GM19397 (cell line): ENCODE results near the gene ETV6.

Experiments used
- ATAC-seq: cut with Tn5 transposase; IDR thresholded peaks from one replicate; pipeline ENCODE4 v1.9.1; 2021; ENCODE audit warnings: mild to moderate bottlenecking, moderate library complexity; ENCODE audit not compliant: unreplicated experiment

ETV6 gene

DNA sequence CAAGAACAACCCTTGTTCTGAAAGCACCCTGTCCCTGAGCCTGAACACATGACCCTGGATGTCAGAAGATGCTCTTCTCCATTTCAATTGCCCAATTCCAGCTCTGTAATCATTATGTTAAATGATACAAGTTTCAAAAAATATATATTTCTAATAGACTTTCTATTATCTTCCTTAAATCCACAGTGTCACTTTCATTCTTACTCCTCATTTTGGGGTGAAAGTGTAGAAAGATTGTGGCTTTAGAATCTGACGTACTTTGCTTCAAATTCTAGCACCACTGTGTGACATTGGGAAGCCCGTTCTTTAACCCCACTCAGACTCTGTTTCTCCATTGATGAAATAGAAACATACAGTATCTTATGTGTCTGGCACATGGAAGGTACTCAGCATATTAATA, 83.2 kb downstream of the ETV6 start:
- ATAC-seq: no peak

DNA sequence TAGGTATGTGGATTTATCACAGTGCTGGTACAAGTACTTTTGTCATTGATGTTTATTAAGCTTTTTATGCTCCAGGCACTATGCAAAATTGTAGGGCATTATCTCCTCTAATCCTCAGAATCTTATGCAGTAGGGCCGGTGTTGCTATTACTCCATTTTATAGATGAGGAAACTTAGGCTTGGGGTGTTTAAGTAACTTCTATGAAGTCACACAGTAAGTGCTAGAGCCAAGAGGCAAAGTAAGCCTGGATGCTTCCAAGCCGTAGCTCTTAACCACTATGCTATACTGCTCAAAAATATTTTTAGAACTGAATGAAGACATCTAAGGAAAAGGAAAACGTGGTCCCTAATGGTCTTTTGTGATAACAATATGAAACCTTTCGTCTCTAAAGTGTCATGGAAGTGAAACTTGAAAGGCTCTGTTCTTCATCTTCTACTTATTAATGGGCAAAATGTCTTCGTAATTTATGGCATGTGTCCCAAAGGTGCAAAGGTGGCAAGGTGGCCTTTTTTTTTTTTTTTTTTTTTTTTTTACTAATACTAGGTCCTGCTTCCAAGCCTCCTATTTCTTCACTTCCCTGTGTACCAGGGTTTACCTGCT, 85.2 kb downstream of the ETV6 start:
- ATAC-seq: no peak

DNA sequence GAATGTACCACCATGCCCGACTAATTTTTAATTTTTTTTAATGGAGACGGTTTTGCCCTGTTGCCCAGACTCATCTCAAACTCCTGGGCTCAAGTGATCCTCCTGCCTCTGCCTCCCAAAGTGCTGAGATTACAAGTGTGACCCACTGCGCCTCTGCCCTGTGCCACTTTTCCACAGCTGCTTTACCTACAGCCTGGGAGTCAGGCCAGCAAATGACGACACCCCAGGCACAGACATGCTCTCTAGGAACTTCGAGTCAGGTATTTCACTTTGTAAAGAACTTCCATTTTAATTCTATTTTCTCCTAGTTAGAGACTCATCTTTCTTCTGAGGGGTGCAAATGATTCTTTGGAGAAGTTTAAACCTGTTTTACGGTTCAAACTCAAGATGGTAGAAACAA, 89.0 kb downstream of the ETV6 start:
- ATAC-seq: no peak

DNA sequence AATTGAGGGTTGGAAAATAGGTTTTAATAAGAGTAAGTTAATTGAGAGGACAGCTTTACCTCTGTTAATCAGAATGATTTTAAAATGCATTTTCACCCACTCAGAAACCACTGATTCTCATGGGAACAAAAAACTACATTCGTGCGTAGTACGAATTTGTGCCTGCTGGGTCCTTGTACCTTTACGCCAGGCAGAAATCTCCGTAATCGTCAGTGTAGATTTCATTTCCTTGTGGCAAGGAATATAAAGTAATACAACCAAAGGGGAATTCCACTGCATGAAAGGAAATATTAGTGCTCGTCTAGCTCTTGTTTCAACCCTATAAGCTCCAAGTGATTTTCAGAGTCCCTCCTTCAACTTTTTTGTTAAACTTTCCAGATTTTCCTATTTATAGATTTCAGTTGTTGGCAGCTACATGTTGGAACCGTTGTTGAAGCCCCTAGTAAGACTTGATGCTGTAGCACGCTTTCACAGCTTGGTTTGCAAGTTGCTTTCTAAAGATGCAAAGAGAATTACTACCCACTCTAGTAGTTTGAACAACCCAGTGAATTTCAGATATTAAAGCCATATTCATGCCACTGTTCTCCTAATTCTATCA, 90.6 kb downstream of the ETV6 start:
- no peak for ATAC-seq

DNA sequence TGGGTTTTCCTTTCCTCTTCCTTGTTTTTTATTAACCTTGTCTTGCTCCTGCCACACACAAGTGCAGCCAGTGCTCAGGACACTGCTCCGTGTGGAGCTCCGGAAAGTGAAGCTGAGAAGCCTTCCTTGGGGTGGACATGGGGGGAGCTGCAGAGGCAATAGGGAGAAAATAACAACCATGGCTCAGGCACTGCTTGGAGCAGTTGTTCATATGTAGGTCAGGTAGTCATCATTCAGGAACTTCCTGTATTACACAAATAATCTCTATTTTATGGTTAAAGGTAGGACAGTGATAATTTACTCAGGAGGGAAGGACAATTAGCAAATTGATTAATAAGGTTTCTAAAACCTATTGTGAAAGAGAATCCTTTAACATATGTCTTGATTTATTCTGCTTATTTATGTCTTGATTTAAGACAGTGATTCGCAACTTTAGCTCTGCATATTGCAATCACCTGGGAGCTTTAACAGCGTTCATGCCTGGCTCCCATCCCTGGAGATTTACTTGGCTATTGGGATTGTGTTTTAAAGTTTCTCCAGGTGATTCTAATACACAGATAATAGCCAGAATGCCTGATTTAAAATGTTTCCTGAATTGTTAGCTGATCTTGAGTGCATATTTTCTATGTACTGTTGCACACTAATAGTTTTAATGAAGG, 92.1 kb downstream of the ETV6 start:
- no peak for ATAC-seq

DNA sequence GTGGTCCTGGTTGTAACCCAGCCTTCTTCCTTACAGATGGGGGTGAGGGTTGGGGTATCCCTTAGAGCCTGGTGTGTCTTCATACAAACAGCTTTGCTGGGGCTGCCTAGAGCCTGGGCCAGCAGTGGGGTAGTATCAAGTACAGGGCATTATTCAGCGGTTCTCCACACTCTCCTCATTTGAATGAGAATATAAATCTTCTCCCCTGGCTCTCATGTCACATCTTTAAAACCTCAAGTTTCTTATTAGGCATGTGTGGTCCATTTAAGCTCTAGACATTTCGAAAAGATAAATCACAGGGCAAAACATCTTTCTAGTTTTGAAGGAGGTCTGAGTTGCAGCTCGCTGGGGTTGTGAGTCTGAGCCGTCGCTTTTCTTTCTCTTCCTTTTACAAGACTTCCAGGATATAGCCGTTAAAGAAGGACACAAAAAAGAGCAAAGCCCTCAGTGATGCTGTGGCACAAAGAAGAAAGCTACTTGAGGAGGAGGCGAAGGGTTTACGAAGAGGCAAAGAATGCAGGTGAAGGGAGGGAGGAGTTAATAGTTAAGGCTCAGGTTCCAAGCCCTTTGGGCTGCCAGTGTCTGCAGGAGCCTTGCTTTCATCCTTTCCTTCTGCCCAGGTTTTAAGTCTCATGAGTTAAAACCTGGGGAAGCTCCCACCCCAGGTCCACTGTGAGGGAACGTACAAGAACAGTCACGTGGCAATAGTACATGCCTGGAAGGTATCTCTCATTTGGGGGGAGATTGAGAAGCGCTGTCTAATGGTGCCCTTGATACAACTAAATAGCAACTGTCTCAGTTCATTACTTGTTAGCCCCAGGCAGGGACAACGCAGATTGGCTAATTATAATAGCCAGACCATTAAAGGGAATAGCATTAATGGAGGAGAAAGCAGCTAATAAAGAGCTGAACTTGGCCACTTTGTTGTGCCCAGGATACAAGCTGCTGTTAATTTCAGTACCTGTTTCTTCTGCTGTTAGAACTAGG, 94.2 kb downstream of the ETV6 start:
- no peak for ATAC-seq

DNA sequence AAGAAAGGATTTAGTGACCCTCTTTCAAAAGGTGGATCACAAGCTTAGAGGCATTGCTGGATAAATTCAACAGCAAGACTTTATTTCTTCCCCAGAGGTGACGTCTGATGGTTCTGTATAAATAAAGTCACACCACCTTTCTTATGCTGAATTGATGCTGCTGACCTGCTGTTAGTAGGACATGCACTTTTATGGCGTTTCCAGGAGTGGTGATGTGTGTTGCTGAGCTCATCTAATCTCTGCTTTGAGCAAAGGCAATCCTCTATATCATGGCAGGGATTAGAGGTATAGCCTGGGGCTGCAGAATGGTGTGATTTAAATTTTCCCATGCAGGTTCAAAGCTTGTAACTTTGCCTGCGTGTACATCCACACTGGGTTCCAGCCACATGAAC, 94.9 kb downstream of the ETV6 start:
- ATAC-seq: no peak

DNA sequence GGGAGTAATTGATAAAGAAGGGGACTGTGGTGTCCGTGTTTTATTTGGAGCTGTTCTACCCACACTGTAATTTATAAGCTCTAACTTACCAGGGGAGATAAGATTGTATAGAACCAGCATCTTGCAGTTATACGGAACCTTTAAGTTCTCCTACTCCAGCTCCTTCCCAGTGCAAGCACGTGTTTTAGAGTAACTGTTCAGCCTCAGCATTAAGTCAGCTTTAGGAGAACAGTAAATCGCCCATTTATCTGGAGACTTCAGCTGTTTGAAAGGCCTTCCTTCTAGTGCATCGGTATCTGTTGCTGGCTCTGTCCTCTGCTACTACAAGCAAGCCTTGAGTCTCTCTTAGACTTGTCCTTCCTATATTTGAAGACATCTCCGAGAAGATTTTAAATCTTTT, 95.6 kb downstream of the ETV6 start:
- no peak for ATAC-seq

DNA sequence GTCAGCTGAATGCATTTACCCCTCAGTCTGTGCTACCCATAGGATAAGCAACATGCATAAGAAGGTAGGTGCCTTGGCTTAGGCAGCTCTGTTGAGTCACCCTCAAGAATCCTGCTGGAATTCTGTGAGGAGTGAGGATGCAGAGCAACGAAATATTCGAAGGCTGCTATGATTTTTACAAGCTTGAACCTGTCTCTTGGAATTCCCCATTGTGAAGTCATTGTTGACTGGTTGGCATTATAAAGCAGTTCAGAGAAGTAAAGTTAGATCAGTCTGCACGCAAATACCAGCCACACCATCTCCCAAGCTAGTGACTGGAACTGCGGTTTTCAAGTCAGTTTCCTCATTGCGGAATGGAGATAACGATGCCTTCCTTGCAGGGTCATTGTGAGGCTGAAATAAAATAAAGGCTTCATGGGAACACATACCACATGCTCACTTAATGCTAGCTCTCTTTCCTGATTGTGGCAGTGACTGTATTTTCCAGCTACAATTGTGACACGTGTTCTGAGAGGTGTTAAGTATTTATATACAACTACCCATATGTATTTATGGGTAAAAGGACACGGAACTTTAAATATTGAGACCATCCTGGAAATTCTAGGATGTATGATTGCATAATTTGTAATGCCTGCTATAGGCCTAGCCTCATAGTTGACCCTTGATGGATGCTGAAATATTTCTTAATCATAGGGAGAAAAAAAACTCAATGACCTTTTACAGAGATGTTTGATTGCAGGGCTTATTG, 96.7 kb downstream of the ETV6 start:
- peak; percentile 29 for ATAC-seq

DNA sequence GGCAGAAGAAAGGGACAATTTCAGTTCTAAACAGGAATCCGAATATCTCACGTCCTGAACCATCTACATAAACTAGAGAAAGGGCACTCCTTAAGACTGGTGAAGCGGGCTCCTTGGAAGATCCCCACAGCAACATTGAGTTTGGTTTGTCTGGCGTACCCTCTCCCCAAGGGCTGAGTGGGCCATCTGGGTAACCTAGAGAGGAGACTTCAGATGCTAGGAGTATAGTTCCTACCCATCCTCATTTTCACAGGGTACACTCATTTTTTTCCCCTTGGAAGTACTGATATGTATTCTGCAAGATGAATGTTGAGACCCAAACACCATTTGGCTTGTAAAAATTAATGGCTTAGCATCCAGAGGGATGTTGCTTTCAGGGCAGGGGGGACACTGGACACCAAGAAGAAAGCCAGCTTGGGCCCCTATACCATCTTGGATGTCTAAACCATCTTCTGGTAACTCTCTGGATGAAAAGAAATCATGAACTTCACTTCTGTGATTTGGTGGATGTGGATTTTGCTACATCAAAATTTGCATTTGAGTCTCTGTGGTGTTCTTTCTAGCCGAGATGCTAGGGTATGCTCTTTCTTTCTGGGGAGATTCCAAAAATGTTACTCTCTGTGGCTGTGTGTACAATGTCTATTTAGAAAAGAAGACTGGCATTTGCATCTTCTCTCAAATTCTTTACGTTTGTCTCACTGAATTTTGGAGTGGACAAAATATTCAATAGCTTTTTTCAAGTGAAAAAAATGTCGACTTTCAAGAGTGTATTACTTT, 97.7 kb downstream of the ETV6 start:
- no peak for ATAC-seq

DNA sequence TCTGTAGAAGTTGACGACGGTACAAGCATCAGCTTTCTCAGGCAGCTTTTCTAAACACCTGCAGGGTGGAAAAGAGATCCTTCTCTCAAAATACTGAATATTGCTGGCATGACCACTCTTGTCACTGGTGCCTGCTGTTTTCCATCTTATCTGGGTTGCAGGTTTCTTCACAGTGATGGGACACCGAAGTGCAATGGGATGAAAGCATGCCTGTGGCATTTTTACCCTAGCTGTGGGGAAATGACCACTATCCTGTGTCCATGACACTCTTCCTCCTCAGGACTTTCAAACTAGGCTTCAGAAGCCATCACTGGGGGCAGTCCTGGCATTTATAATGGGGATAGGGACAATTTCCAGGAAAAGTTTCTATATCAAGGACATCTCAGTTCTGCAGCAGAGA, 98.5 kb downstream of the ETV6 start:
- ATAC-seq: no peak

DNA sequence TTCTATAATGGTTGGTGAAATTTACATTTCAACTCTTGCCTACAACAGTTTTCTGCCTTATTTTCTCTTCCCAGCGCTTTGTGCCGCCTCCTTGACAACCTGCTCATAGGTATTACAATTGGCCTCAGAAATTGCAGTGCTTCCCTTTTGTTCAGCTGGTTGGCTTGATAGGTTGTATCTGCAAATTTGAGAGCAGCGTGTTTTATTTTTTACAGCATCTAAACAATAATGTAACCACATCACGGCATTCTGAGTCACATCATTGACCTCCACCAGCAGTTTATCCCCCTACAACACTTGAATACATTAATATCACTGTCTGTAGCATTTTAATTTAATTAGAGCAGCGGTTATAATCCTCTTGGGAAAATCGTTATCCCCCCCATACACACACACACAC, 99.4 kb downstream of the ETV6 start:
- no peak for ATAC-seq

DNA sequence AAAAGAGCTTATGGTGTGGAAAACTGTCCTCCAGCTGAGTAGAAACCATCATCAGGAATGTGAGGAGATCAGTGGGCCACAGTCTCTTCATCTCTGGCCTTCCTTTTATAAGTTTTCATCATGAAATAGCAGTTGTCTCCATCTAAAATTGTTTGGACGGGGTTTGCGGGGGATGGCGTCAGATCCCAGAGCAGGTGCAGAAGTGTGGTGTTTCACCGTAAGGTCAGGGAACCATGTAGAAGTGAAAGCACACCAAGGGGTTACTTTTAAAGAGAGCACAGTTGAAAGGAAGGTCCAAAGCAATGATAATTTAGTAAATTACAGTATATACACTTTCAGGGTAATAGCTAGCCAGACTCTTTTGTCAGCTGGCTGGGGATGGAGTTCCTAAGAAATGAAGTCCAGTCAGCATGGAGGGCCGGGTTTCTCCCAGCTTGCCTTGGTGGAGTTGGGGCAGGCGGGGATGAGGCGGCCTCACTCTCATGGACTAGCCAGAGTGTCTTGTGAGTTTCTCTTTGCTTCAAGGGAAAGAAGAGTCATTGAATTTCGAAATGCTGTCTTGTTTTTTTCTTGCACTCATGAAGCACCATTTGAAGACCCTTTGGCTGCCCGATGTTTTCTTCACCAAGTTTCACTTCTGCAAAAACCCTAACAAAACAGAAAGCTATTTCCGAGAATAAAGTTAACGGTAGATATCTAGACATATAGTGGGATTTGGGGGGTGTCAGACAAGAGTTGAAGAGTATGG, 100.6 kb downstream of the ETV6 start:
- peak; percentile 44 for ATAC-seq

DNA sequence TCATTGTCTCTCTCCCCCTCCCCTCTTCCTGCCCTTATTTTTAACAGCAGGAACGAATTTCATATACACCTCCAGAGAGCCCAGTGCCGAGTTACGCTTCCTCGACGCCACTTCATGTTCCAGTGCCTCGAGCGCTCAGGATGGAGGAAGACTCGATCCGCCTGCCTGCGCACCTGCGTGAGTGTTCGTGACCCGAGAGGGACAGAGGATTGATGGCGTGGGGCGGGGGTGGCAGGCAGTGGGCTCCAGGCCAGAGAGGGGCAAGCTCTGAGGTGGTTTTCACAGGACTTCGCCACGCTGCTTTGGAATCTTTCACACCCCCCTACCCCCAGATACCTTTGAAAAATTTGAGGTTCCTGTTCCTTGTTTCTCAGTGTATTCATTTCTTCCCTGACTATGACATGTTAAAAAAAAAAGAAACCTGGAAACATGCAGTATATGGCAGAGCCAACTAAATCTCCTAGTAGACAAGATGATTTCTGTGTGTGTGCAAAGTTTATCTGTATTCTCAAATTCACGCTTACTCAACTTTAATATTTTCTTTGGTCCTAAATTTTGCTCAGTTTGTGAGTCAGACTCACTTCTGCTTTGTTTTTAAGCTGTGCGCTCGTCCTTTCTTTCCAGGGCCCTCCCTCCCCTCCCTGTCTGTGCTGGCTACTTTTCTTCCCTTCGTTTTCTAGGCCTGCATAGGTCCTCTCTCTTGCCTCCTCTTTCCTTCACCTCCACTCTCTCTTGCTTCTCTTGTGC, 103.1 kb downstream of the ETV6 start:
- ATAC-seq: no peak

DNA sequence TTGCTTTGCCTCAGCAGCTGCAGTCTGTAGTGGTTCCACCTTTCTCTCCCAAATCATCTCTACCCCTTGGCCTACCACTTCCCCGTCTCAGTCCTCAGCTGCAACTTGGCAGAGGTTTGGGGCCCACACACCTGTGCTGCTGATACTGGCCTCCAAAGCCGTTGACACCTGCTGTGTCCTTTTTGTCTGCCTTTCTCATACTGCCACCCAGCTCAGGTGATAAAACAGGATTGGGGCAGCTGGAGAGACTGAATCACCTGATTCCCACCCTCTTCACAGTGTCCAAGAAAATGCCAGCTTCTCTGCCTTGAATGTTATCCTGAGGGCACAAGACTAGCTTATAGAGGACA, 103.7 kb downstream of the ETV6 start:
- no peak for ATAC-seq

DNA sequence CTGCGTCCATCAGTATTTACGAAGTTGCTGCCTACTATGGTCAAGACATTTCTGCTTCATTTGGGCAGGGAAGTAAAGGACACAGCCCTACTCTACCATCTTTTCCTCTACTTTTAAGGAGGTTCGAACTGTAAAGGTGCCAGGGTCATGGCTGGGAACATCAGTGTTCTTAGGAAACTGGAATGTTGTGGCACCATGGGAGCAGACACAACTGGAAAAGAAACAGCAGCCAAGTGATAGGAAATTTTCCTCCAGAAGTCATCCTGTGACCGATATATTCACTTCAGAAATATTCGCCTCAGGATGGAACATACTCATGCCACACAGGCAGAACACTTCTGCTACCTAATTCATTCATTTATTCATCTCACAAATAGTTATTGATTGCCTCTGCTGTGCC, 104.4 kb downstream of the ETV6 start:
- ATAC-seq: no peak

DNA sequence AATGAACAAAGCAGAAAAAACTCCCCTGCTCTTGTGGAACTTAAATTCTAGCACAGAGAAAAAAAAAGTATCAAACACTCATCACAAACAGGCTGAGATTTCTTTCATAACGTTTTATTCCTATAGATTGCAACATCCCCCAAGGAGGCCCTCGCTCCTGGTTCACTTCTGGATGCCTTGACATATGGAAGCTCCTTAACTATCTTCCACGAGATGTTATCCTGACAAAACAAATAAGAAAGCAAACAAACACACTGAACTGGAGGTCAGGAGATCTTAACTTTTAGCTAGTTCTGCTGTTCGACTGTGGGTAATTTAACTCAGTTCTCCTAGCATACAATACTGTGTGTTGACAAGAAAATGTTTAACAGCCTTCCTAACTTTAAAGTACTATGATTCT, 104.8 kb downstream of the ETV6 start:
- no peak for ATAC-seq

DNA sequence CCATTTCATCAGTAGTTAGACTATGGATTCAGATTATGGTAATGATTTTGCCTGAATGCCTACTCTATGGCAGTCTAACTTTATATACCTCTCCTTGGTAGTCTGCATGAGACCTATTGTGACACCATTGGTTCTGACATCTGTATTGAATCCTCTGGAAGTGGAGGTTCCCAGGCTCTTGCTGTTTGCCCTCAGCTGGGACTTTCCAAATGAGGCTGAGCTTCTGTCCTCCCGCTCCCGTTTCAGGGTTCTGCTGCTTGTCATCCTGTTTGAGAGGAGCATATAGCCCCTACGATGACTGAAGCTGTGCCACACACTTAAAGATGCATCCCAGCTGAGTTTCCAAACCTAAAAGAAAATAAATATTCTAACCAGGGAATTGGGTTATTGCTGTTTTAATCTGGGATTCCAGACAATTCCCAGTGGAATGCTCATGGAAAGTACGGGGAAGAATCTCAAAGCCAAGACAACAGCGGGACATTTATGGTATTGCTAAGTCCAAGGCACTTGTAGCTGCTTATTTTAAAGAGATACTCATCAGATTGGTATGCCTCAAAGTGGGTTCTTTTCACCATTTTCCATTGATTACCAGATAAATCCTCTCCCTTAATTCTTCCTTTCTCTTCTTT, 105.9 kb downstream of the ETV6 start:
- ATAC-seq: no peak
